ENCODE results near the gene GDA.

GRCh38 chr9:72131206-72131605, 18.0 kb upstream of the GDA start:
- TF ChIP-seq CTCF (IDR thresholded peaks at IDR 0.05): no peak
- TF ChIP-seq POLR2A (IDR thresholded peaks at IDR 0.05): no peak

Data from upper lobe of left lung (tissue), 4 donors.